Coronary artery (tissue), 2 donors: ENCODE results near the gene PTPN1.
A peak's percentile ranks its signal among the peaks of the same experiment; 100 is the strongest.
"Not testable (repeated sequence)": the region's sequence is repeated elsewhere in the genome, so short reads cannot be mapped to it uniquely, and the experiment has no call there.

Source experiments
- DNase-seq: peaks from one replicate; pipeline ENCODE4 v3.0.0-alpha.2; 2017; ENCODE audit warnings: low spot score
- H3K27ac ChIP-seq, 2 donors: fragments of 200-600 bp; sonication (generic); one replicate each; pipeline ENCODE4 v1.5.1; 2016 to 2019
- H3K4me3 ChIP-seq: fragments of 200-600 bp; sonication (generic); 2 replicates; pipeline ENCODE4 v1.5.1; 2016; ENCODE audit warnings: mild to moderate bottlenecking, moderate library complexity
- TF ChIP-seq, protein P1 (sequence below): fragments of 200-600 bp; sonication (generic); IDR thresholded peaks from one replicate; pipeline ENCODE4 v1.5.1; 2019; ENCODE audit warnings: antibody characterized with exemption

Gene PTPN1

DNA sequence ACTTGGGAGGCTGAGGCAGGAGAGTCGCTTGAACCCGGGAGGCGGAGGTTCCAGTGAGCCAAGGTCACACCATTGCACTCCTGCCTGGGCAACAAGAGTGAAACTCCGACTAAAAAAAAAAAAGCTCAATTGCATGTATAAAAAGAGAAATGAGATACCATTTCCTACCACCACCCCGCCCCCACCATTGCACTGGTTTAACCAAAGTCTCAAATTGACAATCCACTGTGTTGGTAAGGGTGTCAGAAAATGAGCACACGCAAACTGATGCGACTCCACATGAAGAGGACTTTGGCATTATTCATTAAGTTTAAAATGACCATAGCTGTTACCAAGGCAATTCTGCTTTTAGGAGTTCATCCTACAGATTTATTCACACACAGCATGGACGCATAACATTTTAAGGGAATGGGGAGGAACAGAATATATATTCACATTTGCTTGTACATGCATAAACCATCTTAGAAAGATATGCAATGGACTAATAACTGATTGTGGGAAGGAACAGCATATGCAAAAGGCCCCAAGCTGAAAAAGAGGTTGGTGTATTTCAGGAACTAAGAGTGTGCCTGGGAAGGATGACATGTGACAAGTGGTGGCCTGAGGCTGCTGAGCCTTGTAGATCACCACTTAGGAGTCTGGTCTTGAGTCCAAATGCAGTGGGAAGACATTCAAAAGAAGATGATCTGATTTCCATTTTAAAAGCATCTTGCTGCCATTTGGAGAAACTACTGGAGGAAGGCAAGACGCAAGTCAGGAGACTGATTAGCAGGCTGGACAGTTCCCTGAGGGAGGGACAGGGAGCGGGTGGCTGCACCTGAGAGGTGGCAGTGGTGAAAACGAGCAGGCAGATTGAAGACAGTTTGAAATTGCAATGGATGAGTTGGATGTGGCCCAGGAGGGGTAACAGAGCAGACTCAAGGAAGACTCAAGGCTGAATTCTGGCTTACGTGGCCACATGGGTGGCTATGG is 37.2 kb upstream of the PTPN1 start:
- TF ChIP-seq, protein P1, sequence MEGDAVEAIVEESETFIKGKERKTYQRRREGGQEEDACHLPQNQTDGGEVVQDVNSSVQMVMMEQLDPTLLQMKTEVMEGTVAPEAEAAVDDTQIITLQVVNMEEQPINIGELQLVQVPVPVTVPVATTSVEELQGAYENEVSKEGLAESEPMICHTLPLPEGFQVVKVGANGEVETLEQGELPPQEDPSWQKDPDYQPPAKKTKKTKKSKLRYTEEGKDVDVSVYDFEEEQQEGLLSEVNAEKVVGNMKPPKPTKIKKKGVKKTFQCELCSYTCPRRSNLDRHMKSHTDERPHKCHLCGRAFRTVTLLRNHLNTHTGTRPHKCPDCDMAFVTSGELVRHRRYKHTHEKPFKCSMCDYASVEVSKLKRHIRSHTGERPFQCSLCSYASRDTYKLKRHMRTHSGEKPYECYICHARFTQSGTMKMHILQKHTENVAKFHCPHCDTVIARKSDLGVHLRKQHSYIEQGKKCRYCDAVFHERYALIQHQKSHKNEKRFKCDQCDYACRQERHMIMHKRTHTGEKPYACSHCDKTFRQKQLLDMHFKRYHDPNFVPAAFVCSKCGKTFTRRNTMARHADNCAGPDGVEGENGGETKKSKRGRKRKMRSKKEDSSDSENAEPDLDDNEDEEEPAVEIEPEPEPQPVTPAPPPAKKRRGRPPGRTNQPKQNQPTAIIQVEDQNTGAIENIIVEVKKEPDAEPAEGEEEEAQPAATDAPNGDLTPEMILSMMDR, result no peak
- Histone ChIP-seq H3K27ac (no peak overlapping the region), H3K4me3 (no peak overlapping the region)
- DNase-seq, result no peak

DNA sequence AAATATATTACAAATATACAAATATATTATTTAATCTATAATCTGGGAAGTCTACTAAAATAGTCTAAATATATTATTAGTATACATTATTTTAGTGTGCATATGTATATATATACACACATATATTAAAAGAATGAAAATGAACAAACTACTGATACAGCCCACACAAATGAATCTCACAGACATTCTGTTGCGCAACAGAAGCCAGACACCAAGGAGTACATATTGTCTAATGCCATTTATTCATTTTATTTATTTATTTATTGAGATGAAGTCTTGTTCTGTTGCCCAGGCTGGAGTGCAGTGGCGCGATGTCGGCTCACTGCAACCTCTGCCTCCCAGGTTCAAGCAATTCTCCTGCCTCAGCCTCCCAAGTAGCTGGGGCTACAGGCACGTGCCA is 35.8 kb upstream of the PTPN1 start:
- not testable (repeated sequence) for H3K4me3 ChIP-seq, DNase-seq, H3K27ac ChIP-seq

DNA sequence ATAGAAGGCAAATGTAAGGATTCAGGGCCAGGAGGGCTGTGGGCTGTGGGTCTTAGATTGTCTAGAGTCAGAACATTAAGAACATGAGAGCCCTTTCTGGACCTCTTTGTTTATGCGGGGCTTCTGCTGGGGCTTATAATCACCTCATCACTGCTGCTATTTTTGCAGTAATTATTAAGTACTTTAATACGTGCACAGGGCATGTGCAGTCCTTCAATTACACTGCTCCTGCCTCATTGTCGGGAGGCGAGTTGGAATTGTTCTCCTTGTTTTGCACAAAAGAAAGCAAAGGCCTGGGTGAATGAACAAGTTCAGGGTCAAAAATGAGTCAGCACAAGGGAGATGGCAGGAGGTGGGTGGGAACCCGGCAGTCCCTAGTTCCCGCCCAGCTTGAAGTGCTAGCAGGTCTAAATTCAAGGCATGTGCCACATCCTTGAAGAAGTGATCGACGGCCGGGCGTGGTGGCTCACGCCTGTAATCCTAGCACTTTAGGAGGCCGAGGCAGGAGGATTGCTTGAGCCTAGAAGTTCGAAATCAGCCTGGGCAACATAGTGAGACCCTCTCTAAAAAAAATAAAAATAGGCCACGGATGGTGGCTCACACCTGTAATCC is 34.4 kb upstream of the PTPN1 start:
- TF ChIP-seq, protein P1, result no peak
- DNase-seq, result no peak
- H3K27ac ChIP-seq, result no peak overlapping the region
- no peak overlapping the region for H3K4me3 ChIP-seq

DNA sequence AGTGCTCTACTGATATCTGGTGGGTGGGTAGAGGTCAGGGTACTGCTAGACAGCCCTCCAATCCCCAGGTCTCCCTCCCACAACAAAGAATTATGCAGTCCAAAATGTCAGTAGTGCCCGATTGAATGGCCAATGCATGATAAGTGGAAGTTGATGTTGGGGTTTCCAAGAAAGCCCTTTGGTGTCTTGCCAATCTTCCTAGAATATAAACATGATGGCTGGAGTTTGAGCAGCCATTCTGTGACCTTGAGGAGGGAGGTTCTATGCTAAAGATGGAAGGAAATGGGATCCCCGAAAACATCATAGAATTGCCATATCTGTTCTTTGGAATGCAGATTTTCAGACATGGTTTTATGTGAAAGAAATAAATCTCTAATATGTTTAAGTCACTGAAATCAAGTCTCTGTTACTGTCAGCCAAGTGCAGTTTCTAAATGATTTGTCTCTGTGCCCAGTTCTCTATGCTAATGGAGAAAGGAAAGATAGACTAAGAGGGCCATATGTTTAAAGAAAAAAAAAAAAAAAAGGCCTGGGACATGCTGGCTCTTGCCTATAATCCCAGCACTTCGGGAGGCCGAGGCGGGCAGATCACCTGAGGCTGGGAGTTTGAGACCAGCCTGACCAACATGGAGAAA is 32.8 kb upstream of the PTPN1 start:
- no peak for DNase-seq
- no peak overlapping the region for H3K27ac ChIP-seq
- H3K4me3 ChIP-seq, result no peak overlapping the region
- TF ChIP-seq, protein P1, result no peak

DNA sequence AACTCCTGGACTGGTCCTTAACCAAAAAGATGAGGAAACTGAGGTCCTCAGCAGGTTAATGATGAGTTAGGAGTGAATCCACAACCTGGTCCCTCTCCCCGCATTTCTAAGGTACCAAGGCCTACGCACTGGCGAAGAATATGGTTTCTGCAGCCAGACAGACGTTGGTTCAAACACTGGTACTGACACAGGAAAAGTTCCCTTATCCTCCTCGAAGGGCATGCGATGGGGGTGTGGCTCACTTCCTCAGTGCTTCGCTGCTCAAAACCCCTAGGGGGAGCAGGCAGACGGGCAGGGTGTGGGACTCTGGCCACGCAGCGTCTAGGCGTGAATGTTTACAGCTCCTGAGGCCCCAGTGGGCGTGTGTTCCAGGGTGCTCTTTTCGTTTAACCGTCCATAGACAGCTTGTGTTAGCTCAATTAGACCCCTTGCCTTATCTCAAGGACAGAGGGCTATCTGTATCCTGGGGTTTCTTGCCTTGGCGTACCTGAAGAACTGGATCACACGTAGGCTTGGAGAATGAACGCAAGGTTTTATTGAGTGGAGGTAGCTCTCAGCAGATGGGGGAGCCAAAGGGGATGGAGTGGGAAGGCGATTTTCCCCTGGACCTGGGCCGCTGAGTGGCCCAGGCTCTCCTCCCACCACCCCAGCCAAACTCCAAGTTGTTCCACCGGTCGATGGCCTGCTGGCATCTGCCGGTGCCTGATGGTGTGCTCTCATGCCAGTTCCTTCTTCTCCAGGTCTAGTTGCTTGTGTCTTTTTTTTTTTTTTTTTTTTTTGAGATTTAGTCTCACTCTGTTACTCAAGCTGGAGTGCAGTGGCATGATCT is 31.8 kb upstream of the PTPN1 start:
- no peak for DNase-seq
- Histone ChIP-seq H3K27ac (no peak overlapping the region), H3K4me3 (no peak overlapping the region)
- TF ChIP-seq, protein P1, result peak; percentile 24

DNA sequence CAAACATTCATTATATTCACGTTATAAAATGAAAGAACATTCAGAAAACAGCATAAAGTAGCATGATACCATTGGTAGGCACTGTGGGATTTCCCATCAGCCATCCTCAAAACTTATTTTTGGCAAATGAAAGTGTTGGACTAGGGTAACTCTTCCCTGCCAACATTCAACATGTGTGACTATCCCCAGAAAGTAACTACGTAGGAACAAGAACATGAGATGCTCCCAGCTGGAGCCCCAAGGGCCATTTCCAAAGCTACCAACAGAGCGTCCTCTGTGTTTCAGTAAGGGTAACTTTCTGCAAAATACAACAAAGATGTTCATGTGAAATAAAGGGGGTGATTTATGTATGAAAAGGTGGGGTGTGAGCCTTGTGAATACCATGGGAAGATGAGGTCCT is 28.4 kb upstream of the PTPN1 start:
- TF ChIP-seq, protein P1, result no peak
- H3K4me3 ChIP-seq, result no peak overlapping the region
- DNase-seq, result no peak
- H3K27ac ChIP-seq, result no peak overlapping the region
